Endothelial cell of umbilical vein (primary cell): ENCODE data around the gene CRIM1. TPM values are rescaled to one million over a fixed set of nuclear protein-coding genes. Genes with fewer than 3 reads are reported as not detected.

Experiments used
- BruUV-seq: library from RNA; stranded (reverse); fragments of 400-500 nt; replicated peaks from 2 replicates; lab custom pipeline; 2021; lab: Mats Ljungman, UMichigan
- CTCF ChIA-PET: fragments of 300-600, 350-600 bp; sonication (Branson Sonifier 250); formaldehyde crosslinking; loops from one replicate; lab custom pipeline; 2021; ENCODE audit warnings: antibody characterized with exemption, inconsistent platforms; lab: Charles Lee
- POLR2A ChIA-PET: fragments of 300-600, 350-600 bp; sonication (Branson Sonifier 250); formaldehyde crosslinking; loops from one replicate; lab custom pipeline; 2021; ENCODE audit warnings: antibody characterized with exemption, inconsistent platforms; lab: Charles Lee
- DNase-seq: peaks from one replicate; pipeline ENCODE4 v3.0.0-alpha.2; 2011; ENCODE audit warnings: low read depth, low spot score
- FAIRE-seq: peaks from 2 replicates; lab custom pipeline; 2011; peaks lifted over from hg19 to GRCh38; lab: Jason Lieb, UNC
- H2AFZ ChIP-seq: 2 replicates; pipeline ENCODE4 v1.6.0; 2012; ENCODE audit warnings: low read depth, low read length, control low read depth, inconsistent platforms
- H3K27ac ChIP-seq: 2 replicates; pipeline ENCODE4 v1.5.1; 2011; ENCODE audit warnings: low read depth, mild to moderate bottlenecking, control low read depth, low read length, moderate library complexity; ENCODE audit not compliant: insufficient read depth
- H3K27me3 ChIP-seq, 2 experiments: 2 replicates each; pipeline versions ENCODE4 v1.6.0 to v1.6.1; 2011; ENCODE audit warnings: low read length in 2 of 2, mixed read lengths in 1 of 2; ENCODE audit not compliant: control insufficient read depth in 2 of 2, insufficient read depth in 2 of 2
- H3K36me3 ChIP-seq, 2 experiments: 2 replicates in 1 of 2; 3 replicates in 1 of 2; pipeline ENCODE4 v1.5.1; 2011; ENCODE audit warnings: low read length in 2 of 2, mild to moderate bottlenecking in 1 of 2, moderate library complexity in 1 of 2; ENCODE audit not compliant: control insufficient read depth in 2 of 2, insufficient read depth in 2 of 2; ENCODE audit errors: extremely low read depth in 1 of 2
- H3K4me1 ChIP-seq: 3 replicates; pipeline ENCODE4 v1.5.1; 2011; ENCODE audit warnings: mild to moderate bottlenecking, low read length; ENCODE audit not compliant: control insufficient read depth, insufficient read depth; ENCODE audit errors: extremely low read depth
- H3K4me2 ChIP-seq: 2 replicates; pipeline ENCODE4 v1.6.1; 2011; ENCODE audit warnings: low read length, control low read depth, mixed read lengths; ENCODE audit not compliant: insufficient read depth
- H3K4me3 ChIP-seq, 3 experiments: fragments of 200-600 bp in 1 of 3; sonication (generic), shearing (Covaris generic) in 1 of 3; replicated peaks in 1 of 3; 2 replicates each; pipeline ENCODE4 v1.5.1; 2011 to 2016; ENCODE audit warnings: control low read depth in 3 of 3, low read length in 3 of 3, mild to moderate bottlenecking in 2 of 3, inconsistent platforms in 1 of 3, low read depth in 1 of 3, moderate library complexity in 1 of 3; ENCODE audit not compliant: insufficient read depth in 1 of 3
- H3K79me2 ChIP-seq: 2 replicates; pipeline ENCODE4 v1.6.0; 2012; ENCODE audit warnings: low read length, inconsistent platforms; ENCODE audit not compliant: control insufficient read depth, insufficient read depth
- H3K9ac ChIP-seq: replicated peaks from 2 replicates; pipeline ENCODE3; 2011; ENCODE audit warnings: low read length, control low read depth; ENCODE audit not compliant: insufficient read depth; ENCODE audit errors: extremely low read depth
- H3K9me1 ChIP-seq: replicated peaks from 3 replicates; pipeline ENCODE4 v1.6.0; 2011; ENCODE audit warnings: mild to moderate bottlenecking, low read length; ENCODE audit not compliant: control insufficient read depth, insufficient read depth; ENCODE audit errors: extremely low read depth
- H3K9me3 ChIP-seq: replicated peaks from 2 replicates; pipeline ENCODE4 v1.5.1; 2012; ENCODE audit warnings: low read length, inconsistent platforms; ENCODE audit not compliant: control insufficient read depth, insufficient read depth
- H4K20me1 ChIP-seq: replicated peaks from 2 replicates; pipeline ENCODE3; 2011; ENCODE audit warnings: mild to moderate bottlenecking, low read length; ENCODE audit not compliant: control insufficient read depth, insufficient read depth; ENCODE audit errors: extremely low read depth
- EZH2 ChIP-seq: IDR thresholded peaks from 2 replicates; pipeline ENCODE4 v1.6.1; 2012; ENCODE audit warnings: borderline replicate concordance, low read depth, mild to moderate bottlenecking, moderate library complexity, low read length, inconsistent platforms; ENCODE audit not compliant: severe bottlenecking
- POLR2AphosphoS5 ChIP-seq: IDR thresholded peaks from 2 replicates; pipeline ENCODE4 v1.6.1; 2012; ENCODE audit warnings: low read depth, mild to moderate bottlenecking, control low read depth, low read length, moderate library complexity; ENCODE audit not compliant: insufficient read depth
- dilution Hi-C: fragments of 300-500 bp; cut with MboI; formaldehyde crosslinking; loops from one replicate; pipeline ENCODE4 v1.15.0; 2019; ENCODE audit warnings: low sequenced_read_pairs; ENCODE audit not compliant: extremely low pct_ligation_motif_present
- intact Hi-C: fragments of 100-400 bp; cut with micrococcal nuclease; formaldehyde crosslinking; loops from one replicate; pipeline ENCODE4 v1.10.0; 2022
- polyA plus RNA-seq, 4 experiments: library from polyadenylated mRNA; depleted of rRNA in 3 of 4; stranded (reverse) in 3 of 4; unstranded in 1 of 4; fragments of >200 nt; gene quantifications; 2 replicates each; pipeline versions ENCODE4 v1.2.1 to v1.2.3, GENCODE V29; 2011 to 2012; ENCODE audit warnings: missing spikeins in 1 of 4
- total RNA-seq: library from RNA; stranded (reverse); gene quantifications from 2 replicates; pipeline ENCODE4 v1.2.3, GENCODE V29; 2021
- TF ChIP-seq, protein P1 (sequence below): IDR thresholded peaks from 2 replicates; pipeline ENCODE4 v1.6.1; 2011; ENCODE audit not compliant: insufficient read depth, insufficient read length

CRIM1 gene
- total and polyA plus RNA-seq, 2 donors (not counting 3 experiments of a cell fraction or from before 2014, with no cell fraction given) = 422 to 649 TPM

DNA sequence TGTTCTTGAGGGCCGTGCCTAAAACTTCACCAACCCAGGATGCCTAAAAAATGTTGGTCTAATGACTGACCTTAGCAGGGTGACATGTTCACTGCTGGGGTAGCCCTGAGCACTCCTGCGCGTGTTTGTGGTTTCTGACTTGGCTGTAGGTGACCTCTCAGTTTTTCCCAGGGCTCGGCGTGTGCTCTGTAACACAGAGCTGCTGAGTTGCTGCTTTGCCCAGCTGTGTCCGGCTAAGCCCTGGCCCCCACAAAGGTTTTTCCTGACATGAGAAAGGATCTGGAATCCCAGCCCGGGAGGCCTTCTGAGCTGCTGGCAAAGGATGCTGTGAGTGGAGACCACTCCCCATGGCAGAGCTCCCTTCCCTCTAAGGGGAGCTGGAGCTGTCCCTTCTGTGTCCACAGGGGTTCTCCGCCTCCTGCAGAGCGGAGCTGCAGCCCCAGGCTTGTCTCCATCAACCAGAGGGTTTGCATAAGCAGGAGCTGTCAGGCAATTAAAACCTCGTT, 52.7 kb downstream of the CRIM1 start:
- peak; percentile 88 for DNase-seq
- Histone ChIP-seq H3K9me3 (no peaks in the 10 kb centered on the region), H4K20me1 (peaks cover 6% of the 10 kb centered on the region), H2AFZ (no peak overlapping the region), H3K27ac (peak overlapping the region; percentile 92), H3K79me2 (peaks cover 100% of the 10 kb centered on the region), H3K9ac (peak overlapping the region; percentile 60), H3K4me3 (no peak overlapping the region), H3K9me1 (peaks cover 4% of the 10 kb centered on the region), H3K4me1 (peaks cover 100% of the 10 kb centered on the region), H3K27me3 (no peaks in the 10 kb centered on the region), H3K36me3 (peaks cover 0 to 10% of the 10 kb centered on the region in 2 experiments), H3K4me2 (peak overlapping the region; percentile 72)
- ChIA-PET CTCF (interaction anchor here (1.0 to 2.7 kb wide), 9 partner anchors 11 to 56 kb away, joined by 3 to 17 read pairs (median 5); no protein-coding TSS in a partner anchor), POLR2A (interaction anchor here (0.7 to 1.3 kb wide), 2 partner anchors 37 to 85 kb away, joined by 4 read pairs; no protein-coding TSS in a partner anchor)
- dilution Hi-C loops = no loop called here
- no peak for FAIRE-seq
- BruUV-seq = no TSS peak
- intact Hi-C loops = loop anchor here (1.0 kb wide), 2 partner anchors 48 to 51 kb away; no protein-coding TSS in a partner anchor
- TF ChIP-seq POLR2AphosphoS5 = peak; percentile 58
- TF ChIP-seq, protein P1, sequence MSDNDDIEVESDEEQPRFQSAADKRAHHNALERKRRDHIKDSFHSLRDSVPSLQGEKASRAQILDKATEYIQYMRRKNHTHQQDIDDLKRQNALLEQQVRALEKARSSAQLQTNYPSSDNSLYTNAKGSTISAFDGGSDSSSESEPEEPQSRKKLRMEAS = no peak

DNA sequence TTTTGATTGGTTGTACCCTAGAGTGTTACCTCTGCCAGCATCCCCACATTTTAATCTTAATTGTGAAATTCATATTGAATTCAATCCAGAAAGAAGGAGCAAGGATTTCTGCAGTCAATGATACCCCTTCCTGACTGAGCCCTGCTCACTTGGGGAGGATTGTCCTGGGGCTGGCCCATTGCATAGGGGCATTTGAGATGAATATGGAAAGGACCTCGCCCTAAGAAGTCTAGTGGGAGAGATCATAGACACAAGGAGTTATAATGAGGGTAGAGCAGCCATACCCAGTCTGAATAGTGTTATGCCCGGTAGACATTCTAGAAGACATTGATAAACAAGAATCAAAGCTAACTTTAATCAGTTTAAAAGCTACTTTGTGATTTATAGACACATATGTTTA, 53.8 kb downstream of the CRIM1 start:
- no peaks in the 10 kb centered on the region for H3K27me3 ChIP-seq
- H3K9ac ChIP-seq = peak overlapping the region; percentile 72
- dilution Hi-C loops = no loop called here
- peak overlapping the region; percentile 72 for H3K4me2 ChIP-seq
- peaks cover 4% of the 10 kb centered on the region for H3K9me1 ChIP-seq
- H3K9me3 ChIP-seq = no peaks in the 10 kb centered on the region
- no peak for FAIRE-seq
- H3K36me3 ChIP-seq = peaks cover 0 to 15% of the 10 kb centered on the region in 2 experiments
- no peak for TF ChIP-seq EZH2
- intact Hi-C loops = no loop called here
- DNase-seq = no peak
- H4K20me1 ChIP-seq = peaks cover 4% of the 10 kb centered on the region
- H3K4me1 ChIP-seq = peaks cover 100% of the 10 kb centered on the region
- H3K4me3 ChIP-seq = peak overlapping the region in 1 of 3 experiments; percentile 21
- ChIA-PET POLR2A (interaction anchor here (1.0 kb wide), 1 partner anchor 77 kb away, joined by 3 read pairs; no protein-coding TSS in a partner anchor), CTCF (interaction anchor here (0.9 to 2.7 kb wide), 6 partner anchors 10 to 33 kb away, joined by 3 to 17 read pairs (median 4); no protein-coding TSS in a partner anchor)
- H3K79me2 ChIP-seq = peaks cover 100% of the 10 kb centered on the region
- H2AFZ ChIP-seq = no peak overlapping the region
- TSS peak; percentile 36 for BruUV-seq
- peak overlapping the region; percentile 92 for H3K27ac ChIP-seq
